Gastroesophageal sphincter (tissue), 3 donors: ENCODE data around the gene IER3.

Experiments
- CTCF ChIP-seq, 4 experiments: fragments of 200-600 bp in 2 of 4; fragments of 450-650 bp in 2 of 4; sonication (generic) in 1 of 4; IDR thresholded peaks; one replicate each; pipeline ENCODE4 v1.5.1; 2017 to 2019; ENCODE audit warnings: antibody characterized with exemption in 4 of 4, mild to moderate bottlenecking in 2 of 4, moderate library complexity in 2 of 4
- POLR2A ChIP-seq, 2 donors: fragments of 450-650 bp; IDR thresholded peaks; one replicate each; pipeline ENCODE4 v1.6.1; 2017; ENCODE audit warnings: antibody characterized with exemption in 2 of 2, mild to moderate bottlenecking in 2 of 2, moderate library complexity in 1 of 2
- POLR2AphosphoS5 ChIP-seq: sonication (generic); formaldehyde crosslinking; IDR thresholded peaks from one replicate; pipeline ENCODE4 v1.6.1; 2017; ENCODE audit warnings: antibody characterized with exemption

- TF ChIP-seq POLR2AphosphoS5 (no peak), CTCF (IDR thresholded peaks at IDR 0.05) (no peak), POLR2A (IDR thresholded peaks at IDR 0.05) (no peak)
Observed at GRCh38 chr6:30700340-30700739, 44.0 kb downstream of the IER3 start.
